ENCODE results near the gene PLA2G2A.

- no peak for TF ChIP-seq CTCF (IDR thresholded peaks at IDR 0.05)
- no peak for TF ChIP-seq POLR2A (IDR thresholded peaks at IDR 0.05)
These were observed 11.6 kb downstream of the PLA2G2A start for GRCh38 chr1:19967808-19968207.

Data from right lobe of liver (tissue), 4 donors.